Esophagus muscularis mucosa (tissue), 3 donors: ENCODE results near the gene IL36B.
"Not testable (repeated sequence)": the region's sequence is repeated elsewhere in the genome, so short reads cannot be mapped to it uniquely, and the experiment has no call there.

Experiments
- POLR2AphosphoS5 ChIP-seq, 2 donors: sonication (generic); formaldehyde crosslinking; IDR thresholded peaks; one replicate each; pipeline ENCODE4 v1.6.1; 2017; ENCODE audit warnings: antibody characterized with exemption in 2 of 2
- TF ChIP-seq, protein P1 (sequence below), 3 experiments: fragments of 200-600 bp in 2 of 3; fragments of 450-650 bp in 1 of 3; sonication (generic) in 2 of 3; IDR thresholded peaks; one replicate each; pipeline ENCODE4 v1.5.1; 2017 to 2019; ENCODE audit warnings: antibody characterized with exemption in 3 of 3, mild to moderate bottlenecking in 2 of 3, moderate library complexity in 1 of 3

DNA sequence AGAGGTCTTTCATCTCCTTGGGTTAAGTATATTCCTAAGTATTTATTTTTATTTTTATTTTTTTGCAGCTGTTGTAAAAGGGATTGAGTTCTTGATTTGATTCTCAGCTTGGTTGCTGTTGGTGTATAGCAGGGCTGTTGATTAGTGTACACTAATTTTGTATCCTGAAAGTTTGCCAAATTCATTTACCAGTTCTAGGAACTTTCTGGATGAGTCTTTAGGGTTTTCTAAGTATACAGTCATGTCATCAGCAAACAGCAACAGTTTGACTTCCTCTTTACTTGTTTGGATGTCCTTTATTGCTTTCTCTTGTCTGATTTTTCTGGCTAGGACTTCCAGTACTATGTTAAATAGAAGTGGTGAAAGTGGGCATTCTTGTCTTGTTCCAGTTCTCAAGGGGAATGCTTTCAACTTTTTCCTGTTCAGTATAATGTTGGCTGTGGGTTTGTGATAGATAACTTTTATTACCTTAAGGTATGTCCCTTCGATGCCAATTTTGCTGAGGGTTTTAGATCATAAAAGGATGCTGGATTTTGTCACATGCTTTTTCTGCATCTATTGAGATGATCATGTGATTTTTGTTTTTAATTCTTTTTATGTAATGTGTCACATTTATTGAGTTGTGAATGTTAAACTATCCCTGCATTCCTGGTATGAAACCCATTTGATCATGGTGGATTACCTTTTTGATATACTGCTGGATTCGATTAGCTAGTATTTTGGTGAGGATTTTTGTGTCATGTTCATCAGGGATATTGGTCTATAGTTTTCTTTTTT, 44.4 kb upstream of the IL36B start:
- TF ChIP-seq, protein P1, sequence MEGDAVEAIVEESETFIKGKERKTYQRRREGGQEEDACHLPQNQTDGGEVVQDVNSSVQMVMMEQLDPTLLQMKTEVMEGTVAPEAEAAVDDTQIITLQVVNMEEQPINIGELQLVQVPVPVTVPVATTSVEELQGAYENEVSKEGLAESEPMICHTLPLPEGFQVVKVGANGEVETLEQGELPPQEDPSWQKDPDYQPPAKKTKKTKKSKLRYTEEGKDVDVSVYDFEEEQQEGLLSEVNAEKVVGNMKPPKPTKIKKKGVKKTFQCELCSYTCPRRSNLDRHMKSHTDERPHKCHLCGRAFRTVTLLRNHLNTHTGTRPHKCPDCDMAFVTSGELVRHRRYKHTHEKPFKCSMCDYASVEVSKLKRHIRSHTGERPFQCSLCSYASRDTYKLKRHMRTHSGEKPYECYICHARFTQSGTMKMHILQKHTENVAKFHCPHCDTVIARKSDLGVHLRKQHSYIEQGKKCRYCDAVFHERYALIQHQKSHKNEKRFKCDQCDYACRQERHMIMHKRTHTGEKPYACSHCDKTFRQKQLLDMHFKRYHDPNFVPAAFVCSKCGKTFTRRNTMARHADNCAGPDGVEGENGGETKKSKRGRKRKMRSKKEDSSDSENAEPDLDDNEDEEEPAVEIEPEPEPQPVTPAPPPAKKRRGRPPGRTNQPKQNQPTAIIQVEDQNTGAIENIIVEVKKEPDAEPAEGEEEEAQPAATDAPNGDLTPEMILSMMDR (IDR thresholded peaks at IDR 0.05) = not testable (repeated sequence)
- not testable (repeated sequence) for TF ChIP-seq POLR2AphosphoS5 (IDR thresholded peaks at IDR 0.05)
